Mucosa of descending colon (tissue), 3 donors: ENCODE data around the gene TRIM2. TPM values are rescaled to one million over a fixed set of nuclear protein-coding genes. Genes with fewer than 3 reads are reported as not detected.

Source experiments
- ATAC-seq: fragments of 200-7000 bp; cut with Tn5 transposase; one replicate; pipeline ENCODE4 v1.9.1; 2020; ENCODE audit warnings: mild to moderate bottlenecking, moderate library complexity
- DNase-seq, 3 donors: peaks; one replicate each; pipeline ENCODE4 v3.0.0-alpha.2; 2020
- H3K36me3 ChIP-seq: fragments of 200-600 bp; one replicate; pipeline ENCODE4 v1.8.0; 2021; ENCODE audit warnings: low read depth, mild to moderate bottlenecking
- H3K4me1 ChIP-seq: fragments of 200-600 bp; one replicate; pipeline ENCODE4 v1.8.0; 2021; ENCODE audit warnings: low read depth, mild to moderate bottlenecking
- H3K4me3 ChIP-seq: fragments of 200-600 bp; one replicate; pipeline ENCODE4 v1.8.0; 2021; ENCODE audit warnings: mild to moderate bottlenecking
- H3K9me3 ChIP-seq: fragments of 200-600 bp; one replicate; pipeline ENCODE4 v1.8.0; 2021; ENCODE audit warnings: mild to moderate bottlenecking
- CTCF ChIP-seq: fragments of 200-600 bp; IDR thresholded peaks from one replicate; pipeline ENCODE4 v1.8.0; 2022; ENCODE audit warnings: antibody characterized with exemption, mild to moderate bottlenecking
- intact Hi-C, 2 donors: fragments of 100-400 bp; cut with DNase I in 1 of 2; cut with micrococcal nuclease in 1 of 2; formaldehyde crosslinking; loops; one replicate each; pipeline versions ENCODE4 v1.11.0 to v1.11.1; 2022; cut with DNase I, micrococcal nuclease
- total RNA-seq, 3 donors: library from RNA; stranded (reverse); fragmentation: NEBNext Ultra II Directional in 2 of 3; extraction: Animal tissue kit (Norgen Biotek cat#: 25700) in 2 of 3; gene quantifications; one replicate each; pipeline versions ENCODE4 v1.2.1 to v1.2.4, GENCODE V29; 2021 to 2023
- donor health status: DM: no; HTN: no; CAD: no; lungs with moderate emphysema.
- donor health status: DM: no; HTN: no; CAD: no.
- donor health status: DM: no; HTN: yes; CAD: no.

Gene TRIM2
- total RNA-seq, 3 donors from 2014 or later: 96.4 to 167 (median 154) TPM

GRCh38 chr4:153372967-153373562 is 168.8 kb downstream of the TRIM2 start:
- DNase-seq (no peak), ATAC-seq (no peak)
- intact Hi-C loops: no loop called here
- no peaks in the 10 kb centered on the region for H3K36me3 ChIP-seq
- no peaks in the 10 kb centered on the region for H3K4me1 ChIP-seq
- no peak overlapping the region for H3K4me3 ChIP-seq
- no peak for TF ChIP-seq CTCF
- no peaks in the 10 kb centered on the region for H3K9me3 ChIP-seq

- DNase-seq (no peak), ATAC-seq (no peak)
- intact Hi-C loops: no loop called here
Observed at GRCh38 chr4:153374442-153374841, 170.2 kb downstream of the TRIM2 start.

GRCh38 chr4:153375303-153375702 is 171.1 kb downstream of the TRIM2 start:
- Histone ChIP-seq H3K4me1 (no peaks in the 10 kb centered on the region), H3K9me3 (no peaks in the 10 kb centered on the region), H3K36me3 (no peaks in the 10 kb centered on the region), H3K4me3 (no peak overlapping the region)
- intact Hi-C loops: no loop called here
- TF ChIP-seq CTCF: no peak
- no peak for ATAC-seq
- no peak for DNase-seq

More at GRCh38 chr4:153374442-153374841, 170.2 kb downstream of the TRIM2 start:
- no peaks in the 10 kb centered on the region for H3K4me1 ChIP-seq
- H3K9me3 ChIP-seq: no peaks in the 10 kb centered on the region
- TF ChIP-seq CTCF: no peak
- no peaks in the 10 kb centered on the region for H3K36me3 ChIP-seq
- H3K4me3 ChIP-seq: no peak overlapping the region

- no peak for ATAC-seq
Observed at GRCh38 chr4:153383131-153383530, 178.9 kb downstream of the TRIM2 start.

GRCh38 chr4:153384160-153384559 is 179.9 kb downstream of the TRIM2 start:
- Histone ChIP-seq H3K4me3 (no peak overlapping the region), H3K9me3 (no peaks in the 10 kb centered on the region), H3K36me3 (no peaks in the 10 kb centered on the region), H3K4me1 (no peaks in the 10 kb centered on the region)
- intact Hi-C loops: no loop called here
- TF ChIP-seq CTCF: no peak
- DNase-seq (no peak), ATAC-seq (no peak)

More at GRCh38 chr4:153383131-153383530, 178.9 kb downstream of the TRIM2 start:
- Histone ChIP-seq H3K9me3 (no peaks in the 10 kb centered on the region), H3K4me3 (no peak overlapping the region), H3K36me3 (no peaks in the 10 kb centered on the region), H3K4me1 (no peaks in the 10 kb centered on the region)
- intact Hi-C loops: no loop called here
- no peak for TF ChIP-seq CTCF
- DNase-seq: no peak

- Histone ChIP-seq H3K36me3 (no peaks in the 10 kb centered on the region), H3K9me3 (no peaks in the 10 kb centered on the region), H3K4me3 (no peak overlapping the region), H3K4me1 (no peaks in the 10 kb centered on the region)
- intact Hi-C loops: no loop called here
- ATAC-seq: no peak
- no peak for TF ChIP-seq CTCF
- no peak for DNase-seq
Observed at GRCh38 chr4:153385784-153386183, 181.5 kb downstream of the TRIM2 start.
